ENCODE measurements around the gene SDC3. TPM values are rescaled to one million over a fixed set of nuclear protein-coding genes. Genes with fewer than 3 reads are reported as not detected.

The SDC3 gene
- total and polyA plus RNA-seq, 10 of the 15 experiments (the other 5 are each of a cell fraction or from before 2014, with no cell fraction given), result under 0.01 to 0.46 (median 0.07) TPM; not detected in 2

GRCh38 chr1:30906631-30907441 lies 1.7 kb downstream of the SDC3 start:
- POLR2A ChIA-PET, result no interaction called here

More at GRCh38 chr1:30906631-30907441, 1.7 kb downstream of the SDC3 start:
- Histone ChIP-seq H3K9ac (ENCODE audit: control insufficient read depth, insufficient read depth, low read length) (no peak overlapping the region), H3K27me3 (replicated peaks in 1 of 2; ENCODE audit: control insufficient read depth in 2 of 2, insufficient read depth in 2 of 2, low read length in 1 of 2) (peaks cover 16% of the 10 kb centered on the region in 2 experiments), H3K4me3 (no peak overlapping the region), H3K27ac (ENCODE audit: control insufficient read depth, insufficient read depth) (no peak overlapping the region), H2AFZ (ENCODE audit: control insufficient read depth, low read depth, low read length) (no peak overlapping the region), H3K9me3 (replicated peaks; ENCODE audit: control insufficient read depth, insufficient read depth, low read length) (no peaks in the 10 kb centered on the region), H4K20me1 (ENCODE audit: control insufficient read depth, insufficient read depth) (no peaks in the 10 kb centered on the region), H3K79me2 (ENCODE audit: control insufficient read depth, insufficient read depth, low read length) (no peaks in the 10 kb centered on the region), H3K4me1 (ENCODE audit: control insufficient read depth, insufficient read depth, low read length) (no peaks in the 10 kb centered on the region), H3K4me2 (ENCODE audit: control insufficient read depth, insufficient read depth) (no peak overlapping the region), H3K36me3 (ENCODE audit: control insufficient read depth in 2 of 2, insufficient read depth in 2 of 2, low read length in 1 of 2) (no peaks in the 10 kb centered on the region)
- 45% methylated on average over 9 of the region's 9 CpGs for WGBS (ENCODE audit: insufficient coverage, insufficient replicate concordance, low lambda C conversion rate, missing lambda C conversion rate)
- no peak for TF ChIP-seq BCL3 (IDR thresholded peaks at IDR 0.05; ENCODE audit: borderline replicate concordance, insufficient read depth, low read depth, low read length, poor library complexity, severe bottlenecking)
- no peak for TF ChIP-seq SMAD1 (IDR thresholded peaks at IDR 0.05; ENCODE audit: low read depth, partially characterized antibody)
- no peak for TF ChIP-seq STAT3 (IDR thresholded peaks at IDR 0.05; ENCODE audit: low read depth, low read length)
- no peak for TF ChIP-seq HCFC1 (IDR thresholded peaks at IDR 0.05; ENCODE audit: low read length)
- no peak for TF ChIP-seq WRNIP1 (IDR thresholded peaks at IDR 0.05; ENCODE audit: borderline replicate concordance, low read depth, low read length)
- BruUV-seq (replicated peaks), result no TSS peak
- RAD21 ChIA-PET (ENCODE audit: unreplicated experiment), result interaction anchor here (0.9 kb wide), 1 partner anchor 100 kb away, joined by 3 read pairs; no protein-coding TSS in a partner anchor
- FAIRE-seq (no peak), DNase-seq (ENCODE audit: low read depth, low spot score) (no peak), ATAC-seq (no peak)
- in situ Hi-C loops (cut with MboI), result no loop called here
- SMC1A ChIA-PET (ENCODE audit: uncharacterized antibody, unreplicated experiment), result interaction anchor here (0.9 kb wide), 1 partner anchor 105 kb away, joined by 3 read pairs; no protein-coding TSS in a partner anchor
- intact Hi-C loops (cut with micrococcal nuclease; ENCODE audit: unreplicated experiment), result no loop called here
- CTCF ChIA-PET, result interaction anchor here (0.7 to 1.0 kb wide), 2 partner anchors 106 to 127 kb away, joined by 3 to 4 read pairs; no protein-coding TSS in a partner anchor
